A549 (cell line): ENCODE measurements around the gene ARL4D. TPM values are rescaled to one million over a fixed set of nuclear protein-coding genes. Genes with fewer than 3 reads are reported as not detected.

Experiments
- ATAC-seq, 2 experiments: fragments of 200-7000 bp in 1 of 2; fragments of >200 bp in 1 of 2; cut with Nextera tagmentation in 1 of 2; cut with Tn5 transposase in 1 of 2; 3 replicates each; pipeline versions ENCODE4 v1.8.0 to v1.9.1; 2018 to 2020; ENCODE audit warnings: mild to moderate bottlenecking in 1 of 2, moderate library complexity in 1 of 2
- CTCF ChIA-PET: fragments of 300-600 bp; sonication (Branson Sonifier 250); formaldehyde crosslinking; extraction: SDS; loops from one replicate; lab custom pipeline; 2021; ENCODE audit warnings: antibody characterized with exemption, inconsistent platforms; lab: Yijun Ruan, JAX
- POLR2A ChIA-PET: fragments of 350-600 bp; formaldehyde crosslinking; extraction: SDS; loops from one replicate; lab custom pipeline; 2021; ENCODE audit warnings: antibody characterized with exemption, inconsistent platforms; lab: Yijun Ruan, JAX
- DNase-seq, 2 experiments: peaks; one replicate each; pipeline versions ENCODE4 v3.0.0 to v3.0.0-alpha.2; 2011 to 2016; ENCODE audit warnings: low read depth in 1 of 2, low spot score in 1 of 2
- FAIRE-seq: peaks from 2 replicates; lab custom pipeline; 2011; peaks lifted over from hg19 to GRCh38; lab: Jason Lieb, UNC
- H3K27ac ChIP-seq, 2 experiments: fragments of >200 bp; sonication (Bioruptor Twin); formaldehyde crosslinking; 3 replicates each; pipeline ENCODE4 v1.5.1; 2016 to 2017
- H3K4me1 ChIP-seq: fragments of >200 bp; sonication (Bioruptor Twin); formaldehyde crosslinking; 3 replicates; pipeline ENCODE4 v1.6.1; 2016
- H3K4me2 ChIP-seq: fragments of >200 bp; sonication (Bioruptor Twin); formaldehyde crosslinking; 3 replicates; pipeline ENCODE4 v1.6.1; 2016
- H3K4me3 ChIP-seq: fragments of >200 bp; sonication (Bioruptor Twin); formaldehyde crosslinking; 3 replicates; pipeline ENCODE4 v1.5.1; 2016
- H3K9me3 ChIP-seq: fragments of >200 bp; sonication (Bioruptor Twin); formaldehyde crosslinking; 3 replicates; pipeline ENCODE4 v1.6.1; 2016
- CHD4 ChIP-seq: fragments of 200-600 bp; sonication (generic); IDR thresholded peaks from 2 replicates; pipeline ENCODE4 v1.6.1; 2016; ENCODE audit warnings: antibody characterized with exemption, mild to moderate bottlenecking, borderline replicate concordance
- FOSB ChIP-seq: fragments of 250-450 bp; sonication (Bioruptor Pico); IDR thresholded peaks from 2 replicates; pipeline ENCODE4 v1.5.0; 2020; ENCODE audit warnings: mild to moderate bottlenecking, moderate library complexity
- FOSL2 ChIP-seq, 2 experiments: fragments of 450-650 bp in 1 of 2; fragments of >200 bp in 1 of 2; sonication (Bioruptor Twin) in 1 of 2; formaldehyde crosslinking; IDR thresholded peaks; 2 replicates each; pipeline versions ENCODE4 v1.5.0 to v1.6.1; 2016 to 2020; ENCODE audit warnings: mild to moderate bottlenecking in 1 of 2, moderate library complexity in 1 of 2
- GATA3 ChIP-seq: IDR thresholded peaks from 2 replicates; pipeline ENCODE4 v1.6.1; 2012; ENCODE audit warnings: borderline replicate concordance
- MAZ ChIP-seq: fragments of 150-350 bp; IDR thresholded peaks from 2 replicates; pipeline ENCODE4 v1.6.1; 2014; ENCODE audit warnings: antibody characterized with exemption, low read depth, low read length, borderline replicate concordance
- RARB ChIP-seq: fragments of 250-450 bp; sonication (Bioruptor Pico); IDR thresholded peaks from 2 replicates; pipeline ENCODE4 v1.8.0; 2021; ENCODE audit warnings: mild to moderate bottlenecking, moderate library complexity
- SREBF2 ChIP-seq: fragments of 450-650 bp; IDR thresholded peaks from 2 replicates; pipeline ENCODE4 v1.6.1; 2014; ENCODE audit warnings: mild to moderate bottlenecking, moderate library complexity
- ZC3H11A ChIP-seq: fragments of 450-650 bp; IDR thresholded peaks from 2 replicates; pipeline ENCODE4 v1.6.1; 2014; ENCODE audit warnings: antibody characterized with exemption, mild to moderate bottlenecking
- ZFP36 ChIP-seq: fragments of 450-650 bp; IDR thresholded peaks from 2 replicates; pipeline ENCODE4 v1.6.1; 2014; ENCODE audit warnings: borderline replicate concordance; ENCODE audit not compliant: partially characterized antibody
- WGBS: methylation state at CpG from one replicate; pipeline ENCODE4 v1.1.6; 2017; ENCODE audit errors: missing lambda C conversion rate; 5-methylcytosine and 5-hydroxymethylcytosine counted together
- polyA plus RNA-seq, 4 experiments: library from polyadenylated mRNA; depleted of rRNA in 3 of 4; stranded (reverse); fragments of >200 nt; fragmentation: RNase III in 1 of 4; extraction: RNeasy Plus Mini Kit Qiagen cat#74134 plus additional on column Dnase treatment in 1 of 4; gene quantifications; 2 replicates in 3 of 4; 3 replicates in 1 of 4; pipeline ENCODE4 v1.2.3, GENCODE V29; 2011 to 2017
- TF ChIP-seq, protein P1 (sequence below): fragments of 200-600 bp; sonication (generic); IDR thresholded peaks from 2 replicates; pipeline ENCODE4 v1.6.1; 2016; ENCODE audit warnings: antibody characterized with exemption, mild to moderate bottlenecking, moderate library complexity
- TF ChIP-seq, protein P2 (sequence below): fragments of 450-650 bp; IDR thresholded peaks from 2 replicates; pipeline ENCODE4 v1.6.1; 2014; ENCODE audit warnings: antibody characterized with exemption

Gene ARL4D
- polyA plus RNA-seq, 2 of the 4 experiments (the other 2 are of a cell fraction): 11.7 to 21.0 TPM

DNA sequence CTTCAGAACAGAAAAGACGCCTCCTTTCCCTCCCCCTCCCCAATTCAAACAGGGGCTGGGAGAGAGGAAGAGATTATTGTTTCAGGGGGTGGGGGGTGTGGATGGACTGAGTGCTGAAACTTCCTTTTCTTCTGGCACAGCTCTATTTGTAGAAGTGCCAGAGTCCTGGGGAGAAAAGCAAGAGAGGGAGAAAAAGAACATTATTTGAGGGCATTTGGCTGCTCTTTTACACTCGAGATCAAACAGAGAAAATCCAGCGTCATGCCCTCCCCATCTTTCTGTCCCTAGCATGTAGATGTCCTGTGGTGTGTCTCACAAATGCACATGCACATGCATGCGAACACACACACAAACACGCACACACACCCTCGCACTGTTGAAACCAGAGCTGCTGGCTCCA lies 13.0 kb downstream of the ARL4D start (continued):
- no peak for TF ChIP-seq MAZ
- no peak for TF ChIP-seq CHD4
- no peak for TF ChIP-seq ZC3H11A
- no peak for TF ChIP-seq GATA3
- TF ChIP-seq, protein P1, sequence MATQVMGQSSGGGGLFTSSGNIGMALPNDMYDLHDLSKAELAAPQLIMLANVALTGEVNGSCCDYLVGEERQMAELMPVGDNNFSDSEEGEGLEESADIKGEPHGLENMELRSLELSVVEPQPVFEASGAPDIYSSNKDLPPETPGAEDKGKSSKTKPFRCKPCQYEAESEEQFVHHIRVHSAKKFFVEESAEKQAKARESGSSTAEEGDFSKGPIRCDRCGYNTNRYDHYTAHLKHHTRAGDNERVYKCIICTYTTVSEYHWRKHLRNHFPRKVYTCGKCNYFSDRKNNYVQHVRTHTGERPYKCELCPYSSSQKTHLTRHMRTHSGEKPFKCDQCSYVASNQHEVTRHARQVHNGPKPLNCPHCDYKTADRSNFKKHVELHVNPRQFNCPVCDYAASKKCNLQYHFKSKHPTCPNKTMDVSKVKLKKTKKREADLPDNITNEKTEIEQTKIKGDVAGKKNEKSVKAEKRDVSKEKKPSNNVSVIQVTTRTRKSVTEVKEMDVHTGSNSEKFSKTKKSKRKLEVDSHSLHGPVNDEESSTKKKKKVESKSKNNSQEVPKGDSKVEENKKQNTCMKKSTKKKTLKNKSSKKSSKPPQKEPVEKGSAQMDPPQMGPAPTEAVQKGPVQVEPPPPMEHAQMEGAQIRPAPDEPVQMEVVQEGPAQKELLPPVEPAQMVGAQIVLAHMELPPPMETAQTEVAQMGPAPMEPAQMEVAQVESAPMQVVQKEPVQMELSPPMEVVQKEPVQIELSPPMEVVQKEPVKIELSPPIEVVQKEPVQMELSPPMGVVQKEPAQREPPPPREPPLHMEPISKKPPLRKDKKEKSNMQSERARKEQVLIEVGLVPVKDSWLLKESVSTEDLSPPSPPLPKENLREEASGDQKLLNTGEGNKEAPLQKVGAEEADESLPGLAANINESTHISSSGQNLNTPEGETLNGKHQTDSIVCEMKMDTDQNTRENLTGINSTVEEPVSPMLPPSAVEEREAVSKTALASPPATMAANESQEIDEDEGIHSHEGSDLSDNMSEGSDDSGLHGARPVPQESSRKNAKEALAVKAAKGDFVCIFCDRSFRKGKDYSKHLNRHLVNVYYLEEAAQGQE: no peak
- no peak for TF ChIP-seq SREBF2

DNA sequence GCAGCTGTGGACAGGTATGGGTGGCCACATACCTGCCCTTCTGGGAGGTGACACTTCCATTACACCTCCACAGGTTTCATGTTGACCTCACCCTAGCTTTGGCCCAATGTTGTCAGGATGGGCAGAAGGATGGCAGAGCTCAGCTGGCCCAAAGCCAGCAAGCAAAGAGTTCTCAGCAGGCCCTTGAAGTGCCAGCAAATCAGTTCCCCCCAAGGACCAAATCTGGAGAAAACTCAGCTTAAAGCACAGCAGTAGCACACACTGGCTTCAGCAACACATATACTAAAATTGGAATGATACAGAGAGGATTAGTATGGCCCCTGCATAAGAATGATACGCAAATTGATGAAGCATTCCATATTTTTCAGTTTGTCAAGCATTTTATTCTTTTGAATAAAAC lies 13.4 kb downstream of the ARL4D start:
- TF ChIP-seq, protein P2, sequence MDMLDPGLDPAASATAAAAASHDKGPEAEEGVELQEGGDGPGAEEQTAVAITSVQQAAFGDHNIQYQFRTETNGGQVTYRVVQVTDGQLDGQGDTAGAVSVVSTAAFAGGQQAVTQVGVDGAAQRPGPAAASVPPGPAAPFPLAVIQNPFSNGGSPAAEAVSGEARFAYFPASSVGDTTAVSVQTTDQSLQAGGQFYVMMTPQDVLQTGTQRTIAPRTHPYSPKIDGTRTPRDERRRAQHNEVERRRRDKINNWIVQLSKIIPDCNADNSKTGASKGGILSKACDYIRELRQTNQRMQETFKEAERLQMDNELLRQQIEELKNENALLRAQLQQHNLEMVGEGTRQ: no peak
- TF ChIP-seq, all 56 proteins: peak for 0
- FAIRE-seq: peak; percentile 39
- no peaks in the 10 kb centered on the region for H3K9me3 ChIP-seq
- H3K27ac ChIP-seq: peak overlapping the region in 1 of 2 experiments; percentile 86; a peak in 3 of 6 replicates
- CTCF ChIA-PET: interaction anchor here (1.4 to 50.6 kb wide), 3 partner anchors 15 to 64 kb away, joined by 3 to 2036 read pairs (median 386); partner anchors contain the start of genes ARL4D and DHX8
- DNase-seq: no peak
- H3K4me3 ChIP-seq: no peak overlapping the region
- POLR2A ChIA-PET: interaction anchor here (2.0 kb wide), 1 partner anchor 14 kb away, joined by 7 read pairs; the partner anchor contains the start of gene ARL4D
- ATAC-seq: no peak
- H3K4me1 ChIP-seq: peaks cover 53% of the 10 kb centered on the region
- H3K4me2 ChIP-seq: no peak overlapping the region
- WGBS: 89% methylated on average over 1 of the region's 1 CpG

DNA sequence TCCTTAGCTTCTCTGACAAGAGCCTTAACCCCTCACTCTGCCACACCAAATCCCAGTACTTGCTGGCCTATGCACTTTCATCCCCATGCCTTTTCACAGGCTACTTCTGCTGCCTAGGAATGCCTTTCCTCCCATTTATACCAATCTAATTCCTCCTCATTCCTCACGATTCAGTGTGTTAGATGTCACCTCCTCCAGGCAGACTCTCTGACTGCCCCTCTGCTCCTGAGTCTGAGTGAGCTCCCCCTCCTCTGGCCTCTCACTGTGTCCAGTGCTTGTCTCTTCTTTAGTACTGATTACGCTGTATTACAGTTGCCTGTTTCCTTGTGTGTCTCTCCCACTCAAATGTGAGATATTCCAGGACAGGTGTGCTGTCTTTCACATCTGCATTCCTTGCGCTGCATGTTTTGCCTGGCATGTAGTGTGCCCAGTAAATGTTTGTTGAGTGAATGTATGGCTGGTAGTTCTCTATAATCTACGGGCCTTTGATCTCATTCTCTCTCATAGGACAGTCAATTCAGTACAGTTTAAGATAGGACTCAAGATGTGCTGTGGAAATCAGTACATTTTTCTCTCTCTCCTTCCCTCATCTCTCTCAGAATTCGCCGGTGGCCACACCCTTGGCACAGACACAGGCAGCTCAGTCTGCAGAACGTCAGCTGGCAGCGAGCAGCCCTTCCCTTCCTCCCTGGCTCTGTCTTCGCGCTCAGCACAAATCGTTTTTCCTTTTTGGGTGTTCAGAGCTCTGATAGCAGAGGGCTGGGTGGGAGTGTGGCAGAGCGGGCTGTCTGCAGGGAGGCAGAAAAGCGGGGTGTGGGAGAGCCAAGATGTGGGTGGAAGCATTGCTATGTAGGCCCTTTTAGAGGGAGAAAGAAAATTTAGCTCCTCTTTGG lies 18.5 kb downstream of the ARL4D start:
- CTCF ChIA-PET: interaction anchor here (1.1 to 50.6 kb wide), 6 partner anchors 8 to 59 kb away, joined by 3 to 2036 read pairs (median 28); partner anchors contain the start of genes ARL4D and DHX8
- DNase-seq: peak in 1 of 2 experiments; percentile 40
- peaks cover 36% of the 10 kb centered on the region for H3K4me1 ChIP-seq
- peak; percentile 36 to 59; a peak in 4 of 6 replicates for ATAC-seq
- POLR2A ChIA-PET: interaction anchor here (0.5 to 2.7 kb wide), 9 partner anchors 10 to 128 kb away, joined by 3 to 31 read pairs (median 4); partner anchors contain the start of genes ARL4D and DHX8
- peak overlapping the region; percentile 72 for H3K4me2 ChIP-seq
- TF ChIP-seq FOSL2 (IDR thresholded peaks at IDR 0.05): no peak
- TF ChIP-seq FOSL2 (CRISPR knock-in tag; IDR thresholded peaks at IDR 0.05): no peak
- TF ChIP-seq RARB: no peak
- no peak for TF ChIP-seq FOSB (CRISPR knock-in tag)
- TF ChIP-seq ZFP36: peak; percentile 82
- H3K4me3 ChIP-seq: no peak overlapping the region
- H3K9me3 ChIP-seq: no peaks in the 10 kb centered on the region
- FAIRE-seq: peak; percentile 13
- 38% methylated on average over 13 of the region's 13 CpGs for WGBS
- H3K27ac ChIP-seq: peak overlapping the region; percentile 81 to 85
